GM19438 (cell line): ENCODE measurements around the gene ADGRE2.

ENCODE experiments used
- ATAC-seq: cut with Tn5 transposase; IDR thresholded peaks from one replicate; pipeline ENCODE4 v1.9.1; 2021; ENCODE audit warnings: low read depth; ENCODE audit not compliant: unreplicated experiment

ADGRE2 gene

DNA sequence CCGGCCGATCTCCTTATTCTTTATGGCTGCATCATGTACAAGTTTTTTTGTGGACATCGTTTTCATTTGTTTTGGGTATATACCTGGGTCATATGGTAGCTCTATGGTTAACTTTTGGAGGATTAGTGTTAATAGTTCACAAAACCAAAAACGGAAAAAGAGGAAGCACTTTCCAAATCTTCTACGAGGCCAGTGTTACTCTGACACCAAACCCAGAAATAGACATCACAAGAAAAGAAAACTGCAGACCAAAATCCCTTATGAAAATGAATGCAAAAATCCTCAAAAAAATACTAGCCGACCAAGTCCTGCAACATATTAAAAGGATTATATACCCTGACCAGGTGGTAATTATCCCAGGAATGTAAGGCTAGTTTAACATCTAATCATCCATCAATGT, 29.8 kb downstream of the ADGRE2 start:
- ATAC-seq = no peak

DNA sequence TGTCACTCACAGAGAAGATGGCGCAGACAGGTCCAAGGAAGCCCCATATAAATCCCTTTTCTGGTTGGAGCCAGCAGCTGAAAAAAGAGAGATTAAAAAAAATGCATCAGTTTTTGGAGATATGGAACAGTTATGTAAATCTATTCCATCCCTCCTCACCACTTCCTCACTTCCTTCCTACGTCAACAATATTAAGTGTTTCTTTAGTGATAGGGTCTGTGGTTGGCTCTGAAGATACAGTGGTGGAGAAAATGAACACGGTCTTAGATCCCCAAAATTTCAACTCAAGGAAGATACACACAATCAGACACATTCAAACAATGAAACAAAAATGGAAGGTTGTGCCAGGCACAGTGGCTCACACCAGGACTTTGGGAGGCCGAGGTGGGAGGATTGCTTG, 31.5 kb downstream of the ADGRE2 start:
- no peak for ATAC-seq

DNA sequence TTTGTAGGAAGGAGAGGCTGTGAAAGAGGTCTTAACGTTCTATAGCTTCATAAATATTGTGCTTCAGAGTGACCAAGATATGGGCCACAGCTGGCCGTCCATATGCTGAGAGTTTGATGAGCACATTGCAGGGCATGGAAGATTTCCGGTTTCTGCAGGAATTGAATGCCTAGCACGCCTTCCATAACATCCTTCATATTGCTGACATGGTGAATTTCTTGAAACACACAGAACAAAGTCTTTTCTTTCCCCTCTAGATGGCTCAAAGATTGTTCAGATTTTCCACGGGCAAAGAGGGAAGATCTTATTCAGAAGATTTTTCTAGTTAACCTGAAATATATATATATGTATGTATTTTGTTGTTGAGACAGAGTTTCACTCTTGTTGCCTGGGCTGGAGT, 42.4 kb downstream of the ADGRE2 start:
- no peak for ATAC-seq

DNA sequence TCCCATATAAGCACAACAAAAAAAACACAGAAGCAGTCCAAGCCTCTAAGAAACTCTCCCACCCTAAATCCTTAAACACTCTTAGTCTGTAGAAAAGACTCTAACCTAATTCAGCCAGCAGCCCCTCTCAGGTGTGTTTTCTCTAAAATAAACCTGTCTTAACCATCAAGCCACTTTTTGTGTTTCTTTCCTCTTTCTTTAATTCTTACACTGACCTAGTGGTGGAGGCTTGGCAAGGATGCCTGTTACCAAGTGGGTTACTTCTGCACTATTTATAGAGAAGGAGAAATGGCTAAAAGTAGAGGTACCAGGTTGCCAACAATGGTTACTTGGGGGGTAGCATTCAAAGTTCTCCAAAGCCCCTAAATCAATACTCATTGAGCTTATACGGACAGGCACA, 44.8 kb downstream of the ADGRE2 start:
- ATAC-seq = no peak

DNA sequence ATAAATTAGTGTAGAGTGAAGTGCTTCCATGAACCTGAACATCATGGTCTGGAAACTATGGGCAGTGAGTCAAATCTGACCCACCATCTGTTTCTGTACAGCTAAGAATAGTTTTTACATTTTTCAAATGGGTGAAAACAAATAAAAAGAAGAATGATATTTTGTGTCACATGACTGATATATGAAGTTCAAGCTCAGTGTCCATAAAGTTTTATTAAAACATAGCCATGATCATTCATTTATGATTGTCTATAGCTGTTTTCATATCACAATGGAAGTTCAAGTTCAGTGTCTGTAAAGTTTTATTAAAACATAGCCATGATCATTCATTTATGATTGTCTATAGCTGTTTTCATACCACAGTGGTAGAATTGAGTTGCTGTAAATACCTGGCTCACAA, 45.9 kb downstream of the ADGRE2 start:
- no peak for ATAC-seq

DNA sequence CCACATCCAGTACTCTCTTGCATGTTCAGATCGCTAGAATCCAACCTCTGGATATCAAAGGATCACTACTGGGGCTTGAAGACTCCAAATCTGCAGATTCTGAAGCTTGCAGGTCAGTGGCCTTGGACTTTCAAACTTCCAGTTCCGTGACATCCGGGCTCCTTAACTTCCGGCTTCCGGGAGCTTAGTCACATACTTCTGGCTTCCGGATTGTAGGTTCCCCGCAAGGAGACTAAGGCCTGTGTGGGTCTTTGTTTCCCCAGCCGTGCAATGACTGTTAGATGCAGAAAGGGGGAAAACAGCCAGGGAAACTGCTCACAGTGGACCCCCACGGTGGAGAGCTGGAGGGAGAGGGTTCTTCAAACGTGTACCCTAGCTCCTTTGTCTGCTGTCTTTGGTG, 47.2 kb downstream of the ADGRE2 start:
- ATAC-seq = no peak

DNA sequence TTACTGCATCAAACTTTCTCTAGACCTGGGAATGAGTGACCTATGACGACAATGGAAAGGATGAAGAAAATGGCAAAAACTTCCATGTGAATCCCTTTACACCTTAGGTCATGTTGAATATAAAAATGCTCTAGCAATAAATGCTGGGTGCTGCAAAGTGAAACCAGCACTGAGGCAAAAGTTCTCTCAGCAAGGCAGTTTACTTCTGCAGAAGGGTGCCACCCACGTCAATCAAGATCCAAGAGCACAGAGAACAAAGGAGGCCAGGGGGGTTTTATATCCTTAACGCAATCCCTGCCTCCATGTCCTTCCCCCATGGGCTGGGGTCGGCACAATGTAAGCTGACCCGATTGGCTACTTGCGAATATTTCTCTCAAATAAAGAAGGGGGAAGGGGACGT, 49.8 kb downstream of the ADGRE2 start:
- no peak for ATAC-seq

DNA sequence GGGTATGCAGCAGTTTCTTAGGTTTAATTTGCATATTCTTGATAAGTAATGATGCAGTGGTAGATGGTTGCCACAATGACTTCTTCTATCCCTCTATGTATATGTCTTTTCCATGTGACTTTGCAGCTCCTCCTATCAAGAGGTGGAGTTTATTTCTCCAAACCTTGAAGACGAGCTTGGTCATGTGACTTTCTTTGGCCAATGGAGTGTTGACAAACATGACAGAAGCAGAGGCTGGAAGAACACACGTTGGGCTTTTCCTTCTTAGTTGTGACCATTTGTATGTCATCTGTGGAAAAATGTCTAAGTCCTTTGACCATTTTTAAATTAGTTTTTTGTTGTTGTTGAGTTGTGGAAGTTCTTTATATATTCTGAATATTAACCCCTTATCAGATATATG, 56.2 kb downstream of the ADGRE2 start:
- ATAC-seq = no peak

DNA sequence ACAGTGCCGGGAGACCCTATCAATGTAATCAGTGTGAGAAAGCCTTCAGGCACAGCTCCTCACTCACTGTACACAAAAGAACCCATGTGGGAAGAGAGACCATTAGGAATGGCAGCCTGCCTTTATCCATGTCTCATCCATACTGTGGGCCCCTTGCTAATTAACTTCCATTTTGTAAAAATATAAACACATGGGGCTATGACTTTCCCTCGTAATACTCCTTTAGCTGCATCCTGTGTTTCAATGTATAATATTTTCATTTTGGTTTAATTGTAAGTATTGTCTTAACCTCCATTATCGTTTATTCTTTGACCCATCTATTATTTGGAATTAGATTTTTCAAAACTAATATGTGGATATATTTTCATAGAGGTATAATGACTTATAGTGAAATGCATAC, 59.2 kb downstream of the ADGRE2 start:
- no peak for ATAC-seq

DNA sequence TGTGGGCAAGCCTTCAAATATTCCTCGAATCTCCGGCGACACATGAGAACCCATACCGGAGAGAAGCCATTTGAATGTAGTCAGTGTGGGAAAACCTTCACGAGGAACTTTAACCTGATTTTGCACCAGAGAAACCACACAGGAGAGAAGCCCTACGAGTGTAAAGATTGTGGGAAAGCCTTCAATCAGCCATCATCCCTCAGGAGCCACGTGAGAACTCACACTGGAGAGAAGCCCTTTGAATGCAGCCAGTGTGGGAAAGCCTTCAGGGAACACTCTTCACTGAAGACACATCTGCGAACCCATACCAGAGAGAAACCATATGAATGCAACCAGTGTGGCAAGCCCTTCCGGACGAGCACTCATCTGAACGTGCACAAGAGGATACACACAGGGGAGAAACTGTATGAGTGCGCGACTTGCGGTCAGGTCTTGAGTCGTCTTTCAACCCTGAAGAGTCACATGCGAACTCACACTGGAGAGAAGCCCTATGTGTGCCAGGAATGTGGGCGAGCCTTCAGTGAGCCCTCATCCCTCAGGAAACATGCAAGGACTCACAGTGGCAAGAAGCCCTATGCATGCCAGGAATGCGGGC, 59.7 kb downstream of the ADGRE2 start:
- no peak for ATAC-seq

DNA sequence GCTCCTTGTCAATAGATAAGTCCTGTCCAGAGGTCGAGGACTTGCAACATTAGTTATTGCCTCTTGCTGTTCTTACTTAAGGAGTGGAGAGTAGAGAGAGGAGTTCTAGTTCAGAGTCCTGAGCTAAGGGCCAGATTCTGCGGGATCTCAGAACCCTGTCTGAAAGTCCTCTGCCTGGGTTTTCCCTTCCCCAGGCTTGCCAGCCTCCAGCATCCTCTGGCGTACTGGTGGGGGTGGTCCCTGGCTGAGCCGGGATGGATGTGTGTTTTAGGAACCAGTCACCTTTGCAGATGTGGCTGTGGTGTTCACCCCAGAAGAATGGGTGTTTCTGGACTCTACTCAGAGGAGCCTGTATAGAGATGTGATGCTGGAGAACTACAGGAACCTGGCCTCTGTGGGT, 62.5 kb downstream of the ADGRE2 start:
- no peak for ATAC-seq

DNA sequence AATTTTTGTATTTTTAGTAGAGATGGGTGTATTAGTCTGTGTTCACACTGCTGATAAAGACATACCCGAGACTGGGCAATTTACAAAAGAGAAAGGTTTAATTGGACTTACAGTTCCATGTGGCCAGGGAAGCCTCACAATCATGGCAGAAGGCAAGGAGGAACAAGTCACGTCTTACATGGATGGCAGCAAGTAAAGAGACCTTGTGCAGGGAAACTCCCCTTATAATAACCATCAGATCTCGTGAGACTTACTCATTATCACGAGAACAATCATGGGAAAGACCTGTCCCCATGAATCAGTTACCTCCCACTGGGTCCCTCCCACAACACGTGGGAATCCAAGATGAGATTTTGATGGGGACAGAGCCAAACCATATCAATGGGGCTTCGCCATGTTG, 73.9 kb downstream of the ADGRE2 start:
- no peak for ATAC-seq

DNA sequence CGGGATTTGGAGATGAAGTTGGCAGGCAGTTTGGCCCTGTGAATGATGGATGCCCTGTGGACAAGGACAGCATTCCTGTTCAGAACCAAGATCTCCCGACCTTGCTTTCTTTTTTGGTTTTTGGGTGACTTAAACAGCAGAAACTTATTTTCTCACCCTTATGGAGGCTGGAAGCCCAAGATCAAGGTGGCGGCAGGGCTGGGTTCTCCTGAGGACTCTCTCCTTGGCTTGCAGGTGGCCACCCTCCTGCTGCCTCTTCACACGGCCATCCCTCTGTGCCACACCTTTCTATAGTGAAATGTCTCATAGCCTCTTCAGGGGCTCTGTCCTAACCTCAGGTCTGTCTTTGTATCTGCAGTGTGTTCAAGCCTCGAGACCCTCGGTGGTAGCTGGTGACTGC, 74.5 kb downstream of the ADGRE2 start:
- ATAC-seq = no peak

DNA sequence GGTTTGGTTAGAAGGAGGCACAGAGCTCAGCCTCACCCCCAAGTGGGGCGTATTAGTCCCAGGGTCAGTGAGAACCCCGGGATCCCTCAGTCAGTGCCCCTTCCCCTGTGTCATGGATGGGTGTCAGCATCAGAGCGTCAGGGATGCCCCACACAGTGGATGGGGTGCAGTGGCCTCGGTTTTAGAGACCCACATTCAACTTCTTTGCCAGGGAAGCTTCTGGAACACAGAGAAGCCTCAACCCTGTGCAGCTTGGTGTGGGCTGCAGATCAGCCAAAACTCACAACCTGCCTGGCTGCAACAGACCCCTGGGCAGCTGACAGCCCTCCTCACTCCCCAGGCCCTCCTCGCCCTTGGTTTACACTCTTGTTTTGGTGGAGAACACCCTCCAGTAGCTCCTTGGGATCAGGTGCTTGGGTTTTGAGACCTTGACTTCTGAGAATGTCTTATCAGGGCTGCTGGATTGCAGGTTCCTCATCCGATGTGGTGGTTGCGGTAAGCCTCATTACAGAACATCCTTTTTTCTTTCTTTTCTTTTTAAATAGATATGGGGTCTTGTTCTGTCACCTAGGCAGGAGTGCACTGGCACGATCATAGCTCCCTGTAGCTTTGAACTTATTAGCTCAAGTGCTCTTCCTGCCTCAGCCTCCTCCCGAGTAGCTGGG, 77.5 kb downstream of the ADGRE2 start:
- no peak for ATAC-seq

DNA sequence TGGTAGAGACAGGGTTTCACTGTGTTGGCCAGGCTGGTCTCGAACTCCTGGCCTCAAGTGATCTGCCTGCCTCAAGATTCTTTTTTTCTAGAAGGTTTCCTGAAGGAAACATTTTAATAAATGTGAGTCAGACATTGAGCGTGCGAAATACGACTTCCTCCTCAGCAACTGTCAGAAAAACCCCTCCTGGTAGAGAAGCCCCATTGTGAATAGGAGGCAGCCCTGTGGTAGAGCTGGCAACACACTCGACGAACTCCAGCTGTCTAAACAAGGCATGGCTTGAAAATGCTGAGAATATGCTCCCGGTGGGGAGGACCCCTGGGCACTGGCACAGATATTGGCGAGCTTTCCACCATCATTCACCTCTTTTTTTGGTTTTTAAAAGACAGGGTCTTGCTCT, 78.7 kb downstream of the ADGRE2 start:
- ATAC-seq = no peak

DNA sequence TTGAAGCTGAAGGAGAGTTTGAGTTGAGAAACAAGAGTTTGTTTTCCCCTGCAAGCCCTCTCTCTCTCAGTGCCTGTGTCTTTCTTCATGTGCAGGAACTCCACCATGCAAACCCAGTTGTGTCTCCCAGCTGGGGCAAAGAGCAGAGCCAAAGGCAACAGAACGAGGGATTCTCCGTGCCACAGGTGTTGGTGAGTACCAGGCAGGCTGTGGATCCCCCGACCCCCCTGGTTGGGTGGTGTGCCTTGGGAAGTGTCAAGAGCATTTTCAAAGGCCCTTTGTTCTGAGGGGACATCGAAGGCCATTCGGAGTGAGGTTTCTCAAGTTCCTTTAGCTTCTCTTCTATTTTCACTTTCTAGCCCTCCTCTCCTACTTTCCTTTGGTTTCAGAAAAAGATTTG, 82.9 kb downstream of the ADGRE2 start:
- ATAC-seq = no peak

DNA sequence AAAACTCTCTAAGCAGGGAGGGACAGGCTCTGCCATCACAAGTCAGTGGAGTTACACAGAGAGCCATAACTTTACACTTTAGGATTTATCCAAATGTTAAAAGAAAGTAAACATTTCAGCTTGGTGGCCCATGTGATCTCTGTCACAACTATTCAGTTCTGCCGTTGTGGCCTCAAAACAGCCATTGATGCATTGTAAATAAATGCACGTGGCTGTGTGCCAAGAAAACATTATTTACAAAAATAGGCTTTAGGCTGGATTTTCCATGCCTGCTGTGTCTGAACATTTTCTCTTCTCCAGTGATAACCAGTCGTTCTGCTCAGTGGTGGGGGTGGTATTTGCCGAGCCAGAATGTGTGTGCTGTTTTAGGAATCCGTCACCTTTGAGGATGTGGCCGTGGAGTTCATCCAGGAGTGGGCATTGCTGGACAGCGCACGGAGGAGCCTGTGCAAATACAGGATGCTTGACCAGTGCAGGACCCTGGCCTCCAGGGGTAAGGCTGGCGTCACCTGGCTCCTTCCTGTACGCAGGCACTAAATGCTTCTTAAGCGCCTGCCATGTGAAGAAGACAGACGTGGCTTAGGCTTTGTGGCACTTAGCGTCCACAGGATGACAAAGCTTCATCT, 83.6 kb downstream of the ADGRE2 start:
- ATAC-seq = no peak

DNA sequence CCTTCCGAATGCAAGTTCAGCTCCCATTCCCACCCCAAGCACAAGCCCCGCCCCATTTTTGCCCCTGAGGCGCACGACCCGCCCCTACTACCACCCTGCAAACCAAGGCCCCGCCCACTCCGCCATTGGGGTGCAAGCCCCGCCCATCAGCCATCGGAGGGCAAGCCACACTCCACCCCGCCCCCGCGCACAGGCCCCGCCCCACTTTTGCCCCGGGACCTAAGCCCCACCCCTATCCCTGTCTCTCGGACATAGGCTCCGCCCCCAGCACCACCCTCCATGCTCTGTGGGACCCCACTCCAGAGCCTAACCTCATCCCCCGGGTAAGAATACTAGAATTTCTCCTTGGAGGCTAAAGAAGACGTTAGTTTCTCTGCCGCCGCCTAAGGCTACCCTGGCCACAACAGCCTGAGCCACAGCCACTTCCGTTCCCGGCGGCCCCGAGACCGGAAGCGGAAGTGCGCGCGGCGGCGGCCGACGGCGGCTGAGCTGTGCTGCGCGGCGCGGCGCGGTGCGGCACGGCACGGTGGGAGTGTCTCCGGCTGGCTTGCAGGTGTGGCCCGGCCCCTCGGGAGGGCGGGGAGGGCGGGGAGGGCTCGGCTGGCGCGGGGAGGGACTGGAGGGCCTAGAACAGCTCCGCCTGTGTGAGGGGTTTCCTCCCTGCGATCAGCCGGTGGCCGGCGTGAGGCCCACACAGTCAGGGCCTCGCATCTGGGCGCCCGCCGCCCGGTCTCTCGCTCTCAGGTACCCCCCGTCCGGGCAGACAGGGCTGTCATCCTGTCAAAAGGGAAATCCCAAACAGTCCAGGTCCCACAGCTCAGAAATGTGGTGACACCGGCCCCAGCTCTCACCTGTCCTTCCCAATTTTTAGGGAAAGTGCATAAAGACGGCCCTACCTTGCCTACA, 88.5 kb downstream of the ADGRE2 start, which contains the start of gene ZNF333:
ZNF333 (plus strand) TSS at position 451 of the 906 bp plus-strand sequence. CDS start 3,444 bp downstream, outside the sequence.
- ATAC-seq = peak; percentile 90

DNA sequence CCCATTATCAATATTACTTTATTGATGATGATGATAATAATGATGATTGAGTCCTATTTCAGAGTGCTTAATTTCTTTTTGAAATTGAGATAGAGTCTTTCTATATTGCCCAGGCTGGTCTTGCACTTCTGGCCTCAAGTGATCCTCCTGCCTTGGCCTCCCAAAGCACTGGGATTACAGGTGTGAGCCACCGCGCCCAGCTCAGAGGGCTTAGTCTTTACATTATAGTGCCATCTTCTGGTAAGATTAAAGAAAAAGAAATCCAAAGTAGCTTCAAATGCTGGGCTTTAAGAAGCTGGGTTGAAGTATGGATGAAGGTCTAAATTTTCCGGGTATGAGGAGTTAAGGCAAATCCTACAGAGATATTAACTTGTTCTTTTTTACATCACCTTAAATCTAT, 91.9 kb downstream of the ADGRE2 start:
- ATAC-seq = no peak

DNA sequence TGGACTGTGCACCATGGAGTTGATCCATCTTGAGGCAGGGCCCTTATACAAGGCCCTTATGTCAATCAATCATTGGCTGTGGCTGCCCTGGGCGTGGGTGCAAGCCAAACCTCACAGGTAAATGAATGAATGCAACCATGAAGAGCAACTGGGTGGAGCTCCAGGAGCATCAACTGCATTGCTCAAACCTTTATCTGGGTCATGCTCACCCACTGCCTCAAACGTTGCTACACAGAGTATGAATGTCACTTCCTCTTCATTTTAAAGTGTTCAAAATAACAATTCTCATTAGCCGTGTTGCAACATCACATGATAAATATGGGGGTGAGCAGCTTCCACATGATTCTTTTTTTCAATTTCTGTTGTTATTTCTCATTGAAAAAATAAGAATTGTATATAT, 94.9 kb downstream of the ADGRE2 start:
- ATAC-seq = no peak
